Endothelial cell of umbilical vein (primary cell): ENCODE data around the gene CPPED1. TPM values are rescaled to one million over a fixed set of nuclear protein-coding genes. Genes with fewer than 3 reads are reported as not detected.

ENCODE experiments used
- BruUV-seq: library from RNA; stranded (reverse); fragments of 400-500 nt; replicated peaks from 2 replicates; lab custom pipeline; 2021; lab: Mats Ljungman, UMichigan
- CTCF ChIA-PET: fragments of 300-600, 350-600 bp; sonication (Branson Sonifier 250); formaldehyde crosslinking; loops from one replicate; lab custom pipeline; 2021; ENCODE audit warnings: antibody characterized with exemption, inconsistent platforms; lab: Charles Lee
- POLR2A ChIA-PET: fragments of 300-600, 350-600 bp; sonication (Branson Sonifier 250); formaldehyde crosslinking; loops from one replicate; lab custom pipeline; 2021; ENCODE audit warnings: antibody characterized with exemption, inconsistent platforms; lab: Charles Lee
- DNase-seq: peaks from one replicate; pipeline ENCODE4 v3.0.0-alpha.2; 2011; ENCODE audit warnings: low read depth, low spot score
- FAIRE-seq: peaks from 2 replicates; lab custom pipeline; 2011; peaks lifted over from hg19 to GRCh38; lab: Jason Lieb, UNC
- H2AFZ ChIP-seq: 2 replicates; pipeline ENCODE4 v1.6.0; 2012; ENCODE audit warnings: low read depth, low read length, control low read depth, inconsistent platforms
- H3K27ac ChIP-seq: 2 replicates; pipeline ENCODE4 v1.5.1; 2011; ENCODE audit warnings: low read depth, mild to moderate bottlenecking, control low read depth, low read length, moderate library complexity; ENCODE audit not compliant: insufficient read depth
- H3K27me3 ChIP-seq, 2 experiments: 2 replicates each; pipeline versions ENCODE4 v1.6.0 to v1.6.1; 2011; ENCODE audit warnings: low read length in 2 of 2, mixed read lengths in 1 of 2; ENCODE audit not compliant: control insufficient read depth in 2 of 2, insufficient read depth in 2 of 2
- H3K36me3 ChIP-seq, 2 experiments: 2 replicates in 1 of 2; 3 replicates in 1 of 2; pipeline ENCODE4 v1.5.1; 2011; ENCODE audit warnings: low read length in 2 of 2, mild to moderate bottlenecking in 1 of 2, moderate library complexity in 1 of 2; ENCODE audit not compliant: control insufficient read depth in 2 of 2, insufficient read depth in 2 of 2; ENCODE audit errors: extremely low read depth in 1 of 2
- H3K4me1 ChIP-seq: 3 replicates; pipeline ENCODE4 v1.5.1; 2011; ENCODE audit warnings: mild to moderate bottlenecking, low read length; ENCODE audit not compliant: control insufficient read depth, insufficient read depth; ENCODE audit errors: extremely low read depth
- H3K4me2 ChIP-seq: 2 replicates; pipeline ENCODE4 v1.6.1; 2011; ENCODE audit warnings: low read length, control low read depth, mixed read lengths; ENCODE audit not compliant: insufficient read depth
- H3K4me3 ChIP-seq, 3 experiments: fragments of 200-600 bp in 1 of 3; sonication (generic), shearing (Covaris generic) in 1 of 3; replicated peaks in 1 of 3; 2 replicates each; pipeline ENCODE4 v1.5.1; 2011 to 2016; ENCODE audit warnings: control low read depth in 3 of 3, low read length in 3 of 3, mild to moderate bottlenecking in 2 of 3, inconsistent platforms in 1 of 3, low read depth in 1 of 3, moderate library complexity in 1 of 3; ENCODE audit not compliant: insufficient read depth in 1 of 3
- H3K79me2 ChIP-seq: 2 replicates; pipeline ENCODE4 v1.6.0; 2012; ENCODE audit warnings: low read length, inconsistent platforms; ENCODE audit not compliant: control insufficient read depth, insufficient read depth
- H3K9ac ChIP-seq: replicated peaks from 2 replicates; pipeline ENCODE3; 2011; ENCODE audit warnings: low read length, control low read depth; ENCODE audit not compliant: insufficient read depth; ENCODE audit errors: extremely low read depth
- H3K9me1 ChIP-seq: replicated peaks from 3 replicates; pipeline ENCODE4 v1.6.0; 2011; ENCODE audit warnings: mild to moderate bottlenecking, low read length; ENCODE audit not compliant: control insufficient read depth, insufficient read depth; ENCODE audit errors: extremely low read depth
- H3K9me3 ChIP-seq: replicated peaks from 2 replicates; pipeline ENCODE4 v1.5.1; 2012; ENCODE audit warnings: low read length, inconsistent platforms; ENCODE audit not compliant: control insufficient read depth, insufficient read depth
- H4K20me1 ChIP-seq: replicated peaks from 2 replicates; pipeline ENCODE3; 2011; ENCODE audit warnings: mild to moderate bottlenecking, low read length; ENCODE audit not compliant: control insufficient read depth, insufficient read depth; ENCODE audit errors: extremely low read depth
- EZH2 ChIP-seq: IDR thresholded peaks from 2 replicates; pipeline ENCODE4 v1.6.1; 2012; ENCODE audit warnings: borderline replicate concordance, low read depth, mild to moderate bottlenecking, moderate library complexity, low read length, inconsistent platforms; ENCODE audit not compliant: severe bottlenecking
- FOS ChIP-seq: IDR thresholded peaks from 2 replicates; pipeline ENCODE4 v1.6.1; 2011; ENCODE audit warnings: mild to moderate bottlenecking, low read length, moderate library complexity, borderline replicate concordance; ENCODE audit not compliant: insufficient read depth
- GATA2 ChIP-seq: IDR thresholded peaks from 2 replicates; pipeline ENCODE4 v1.7.0; 2011; ENCODE audit warnings: low read depth, mild to moderate bottlenecking, moderate library complexity, mixed read lengths, low read length; ENCODE audit not compliant: insufficient read length, insufficient read depth
- JUN ChIP-seq: IDR thresholded peaks from 2 replicates; pipeline ENCODE4 v1.6.1; 2011; ENCODE audit warnings: borderline replicate concordance, low read depth; ENCODE audit not compliant: insufficient read length, insufficient read depth
- MYC ChIP-seq: IDR thresholded peaks from one replicate; pipeline ENCODE4 v1.6.1; 2011; ENCODE audit warnings: mild to moderate bottlenecking, low read depth, low read length
- POLR2A ChIP-seq: IDR thresholded peaks from 2 replicates; pipeline ENCODE4 v1.6.1; 2012; ENCODE audit warnings: low read depth, mild to moderate bottlenecking, control low read depth, low read length
- POLR2AphosphoS5 ChIP-seq: IDR thresholded peaks from 2 replicates; pipeline ENCODE4 v1.6.1; 2012; ENCODE audit warnings: low read depth, mild to moderate bottlenecking, control low read depth, low read length, moderate library complexity; ENCODE audit not compliant: insufficient read depth
- dilution Hi-C: fragments of 300-500 bp; cut with MboI; formaldehyde crosslinking; loops from one replicate; pipeline ENCODE4 v1.15.0; 2019; ENCODE audit warnings: low sequenced_read_pairs; ENCODE audit not compliant: extremely low pct_ligation_motif_present
- intact Hi-C: fragments of 100-400 bp; cut with micrococcal nuclease; formaldehyde crosslinking; loops from one replicate; pipeline ENCODE4 v1.10.0; 2022
- polyA plus RNA-seq, 4 experiments: library from polyadenylated mRNA; depleted of rRNA in 3 of 4; stranded (reverse) in 3 of 4; unstranded in 1 of 4; fragments of >200 nt; gene quantifications; 2 replicates each; pipeline versions ENCODE4 v1.2.1 to v1.2.3, GENCODE V29; 2011 to 2012; ENCODE audit warnings: missing spikeins in 1 of 4
- total RNA-seq: library from RNA; stranded (reverse); gene quantifications from 2 replicates; pipeline ENCODE4 v1.2.3, GENCODE V29; 2021
- TF ChIP-seq, protein P1 (sequence below), 2 donors: IDR thresholded peaks; 1 replicate in 1 of 2; 2 replicates in 1 of 2; pipeline ENCODE4 v1.5.1; 2011; ENCODE audit warnings: low read length in 2 of 2, mild to moderate bottlenecking in 2 of 2, moderate library complexity in 2 of 2, control low read depth in 1 of 2, inconsistent platforms in 1 of 2, low read depth in 1 of 2; ENCODE audit not compliant: insufficient read depth in 1 of 2; ENCODE audit errors: extremely low read depth in 1 of 2
- TF ChIP-seq, protein P2 (sequence below): IDR thresholded peaks from 2 replicates; pipeline ENCODE4 v1.6.1; 2011; ENCODE audit not compliant: insufficient read depth, insufficient read length

The CPPED1 gene
- total and polyA plus RNA-seq, 2 donors (not counting 3 experiments of a cell fraction or from before 2014, with no cell fraction given), result 27.9 to 59.3 TPM

DNA sequence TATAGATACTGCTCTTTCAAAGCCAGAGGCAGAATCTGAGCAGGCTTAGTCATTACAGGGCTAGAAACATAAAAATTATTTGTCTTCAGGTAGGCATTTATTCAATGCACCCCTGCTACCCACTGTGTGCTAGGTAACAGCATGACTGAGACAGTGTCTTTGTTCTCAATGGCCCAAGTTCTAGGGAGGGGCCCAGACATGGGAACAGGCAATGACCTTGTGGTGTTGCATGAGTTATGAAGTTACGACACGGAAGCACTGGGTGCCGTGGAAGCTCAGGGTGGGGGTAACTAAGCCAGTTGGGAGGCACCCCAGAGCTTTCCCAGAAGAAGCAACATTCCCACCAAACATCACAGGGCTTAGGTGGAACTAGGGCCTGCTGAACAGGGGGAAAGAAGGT, 87.0 kb downstream of the CPPED1 start:
- no peak for DNase-seq
- no peak for TF ChIP-seq FOS
- TF ChIP-seq POLR2A, result no peak
- no peak for TF ChIP-seq EZH2
- no peak for TF ChIP-seq JUN
- TF ChIP-seq POLR2AphosphoS5, result no peak
- TF ChIP-seq, protein P1, sequence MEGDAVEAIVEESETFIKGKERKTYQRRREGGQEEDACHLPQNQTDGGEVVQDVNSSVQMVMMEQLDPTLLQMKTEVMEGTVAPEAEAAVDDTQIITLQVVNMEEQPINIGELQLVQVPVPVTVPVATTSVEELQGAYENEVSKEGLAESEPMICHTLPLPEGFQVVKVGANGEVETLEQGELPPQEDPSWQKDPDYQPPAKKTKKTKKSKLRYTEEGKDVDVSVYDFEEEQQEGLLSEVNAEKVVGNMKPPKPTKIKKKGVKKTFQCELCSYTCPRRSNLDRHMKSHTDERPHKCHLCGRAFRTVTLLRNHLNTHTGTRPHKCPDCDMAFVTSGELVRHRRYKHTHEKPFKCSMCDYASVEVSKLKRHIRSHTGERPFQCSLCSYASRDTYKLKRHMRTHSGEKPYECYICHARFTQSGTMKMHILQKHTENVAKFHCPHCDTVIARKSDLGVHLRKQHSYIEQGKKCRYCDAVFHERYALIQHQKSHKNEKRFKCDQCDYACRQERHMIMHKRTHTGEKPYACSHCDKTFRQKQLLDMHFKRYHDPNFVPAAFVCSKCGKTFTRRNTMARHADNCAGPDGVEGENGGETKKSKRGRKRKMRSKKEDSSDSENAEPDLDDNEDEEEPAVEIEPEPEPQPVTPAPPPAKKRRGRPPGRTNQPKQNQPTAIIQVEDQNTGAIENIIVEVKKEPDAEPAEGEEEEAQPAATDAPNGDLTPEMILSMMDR (IDR thresholded peaks at IDR 0.05; ENCODE audit: extremely low read depth in 1 of 2, insufficient read depth in 1 of 2, low read depth in 1 of 2, low read length in 2 of 2), result no peak
- TF ChIP-seq GATA2, result no peak
- TF ChIP-seq, protein P2, sequence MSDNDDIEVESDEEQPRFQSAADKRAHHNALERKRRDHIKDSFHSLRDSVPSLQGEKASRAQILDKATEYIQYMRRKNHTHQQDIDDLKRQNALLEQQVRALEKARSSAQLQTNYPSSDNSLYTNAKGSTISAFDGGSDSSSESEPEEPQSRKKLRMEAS, result no peak
- no peak for TF ChIP-seq MYC
- intact Hi-C loops (no loop called here), dilution Hi-C loops (no loop called here)
- no peaks in the 10 kb centered on the region for H3K36me3 ChIP-seq
- H3K79me2 ChIP-seq, result no peaks in the 10 kb centered on the region
- H3K27me3 ChIP-seq, result no peaks in the 10 kb centered on the region
- H3K4me1 ChIP-seq, result no peaks in the 10 kb centered on the region
- no peak overlapping the region for H3K27ac ChIP-seq
- H2AFZ ChIP-seq, result no peak overlapping the region
- no peaks in the 10 kb centered on the region for H4K20me1 ChIP-seq
- no peak for FAIRE-seq
- no peaks in the 10 kb centered on the region for H3K9me3 ChIP-seq
- no peak overlapping the region for H3K4me2 ChIP-seq
- H3K9ac ChIP-seq, result no peak overlapping the region
- no TSS peak for BruUV-seq
- no peaks in the 10 kb centered on the region for H3K9me1 ChIP-seq
- POLR2A ChIA-PET, result no interaction called here
- no peak overlapping the region for H3K4me3 ChIP-seq
- CTCF ChIA-PET, result no interaction called here
